ENCODE results near the gene NLRP1. TPM values are rescaled to one million over a fixed set of nuclear protein-coding genes. Genes with fewer than 3 reads are reported as not detected.
A peak's percentile ranks its signal among the peaks of the same experiment; 100 is the strongest.

The NLRP1 gene
- 7.8 TPM for total RNA-seq (ENCODE audit: unreplicated experiment)
- long read RNA-seq, partial matches to known transcripts: 0 of 1 reads
- long read RNA-seq, other reads (novel, unspliced or antisense): 0 of 1 reads

- no peak within 1 kb of the TSS for H3K4me3 Mint-ChIP-seq (ENCODE audit: unreplicated experiment)
- TF ChIP-seq CTCF (IDR thresholded peaks at IDR 0.05; ENCODE audit: unreplicated experiment): no peak
- no peak for DNase-seq (ENCODE audit: low spot score)
Observed at GRCh38 chr17:5584383-5585286, at the start of gene NLRP1. Gene NLRP1 (minus strand): TSS chr17:5584509. CDS start chr17:5583957, 552 bp downstream.

GRCh38 chr17:5631958-5632590 lies 47.8 kb upstream of the NLRP1 start:
- H3K27me3 Mint-ChIP-seq (ENCODE audit: unreplicated experiment): no peaks in the 10 kb centered on the region
- no peaks in the 10 kb centered on the region for H3K9me3 Mint-ChIP-seq (ENCODE audit: unreplicated experiment)
- TF ChIP-seq CTCF (IDR thresholded peaks at IDR 0.05; ENCODE audit: unreplicated experiment): no peak
- H3K27ac Mint-ChIP-seq (ENCODE audit: unreplicated experiment): peak overlapping the region; percentile 4
- no peak for DNase-seq (ENCODE audit: low spot score)
- no peak overlapping the region for H3K4me3 Mint-ChIP-seq (ENCODE audit: unreplicated experiment)
- no peaks in the 10 kb centered on the region for H3K36me3 Mint-ChIP-seq (ENCODE audit: low read depth, unreplicated experiment)
- no peaks in the 10 kb centered on the region for H3K4me1 Mint-ChIP-seq (ENCODE audit: unreplicated experiment)

More at GRCh38 chr17:5584383-5585286, at the start of gene NLRP1:
- Mint-ChIP-seq H3K27me3 (ENCODE audit: unreplicated experiment) (peaks cover 3% of the 10 kb centered on the region), H3K36me3 (ENCODE audit: low read depth, unreplicated experiment) (no peaks in the 10 kb centered on the region), H3K27ac (ENCODE audit: unreplicated experiment) (no peak within 1 kb of the TSS), H3K4me1 (ENCODE audit: unreplicated experiment) (peaks cover 5% of the 10 kb centered on the region), H3K9me3 (ENCODE audit: unreplicated experiment) (no peaks in the 10 kb centered on the region)

GRCh38 chr17:5630434-5630833 lies 46.1 kb upstream of the NLRP1 start:
- Mint-ChIP-seq H3K36me3 (ENCODE audit: low read depth, unreplicated experiment) (no peaks in the 10 kb centered on the region), H3K4me3 (ENCODE audit: unreplicated experiment) (no peak overlapping the region), H3K9me3 (ENCODE audit: unreplicated experiment) (no peaks in the 10 kb centered on the region), H3K27ac (ENCODE audit: unreplicated experiment) (no peak overlapping the region), H3K27me3 (ENCODE audit: unreplicated experiment) (no peaks in the 10 kb centered on the region), H3K4me1 (ENCODE audit: unreplicated experiment) (no peaks in the 10 kb centered on the region)
- TF ChIP-seq CTCF (IDR thresholded peaks at IDR 0.05; ENCODE audit: unreplicated experiment): no peak
- no peak for DNase-seq (ENCODE audit: low spot score)

GRCh38 chr17:5629128-5629527 lies 44.8 kb upstream of the NLRP1 start:
- no peak for DNase-seq (ENCODE audit: low spot score)
- Mint-ChIP-seq H3K36me3 (ENCODE audit: low read depth, unreplicated experiment) (no peaks in the 10 kb centered on the region), H3K27me3 (ENCODE audit: unreplicated experiment) (no peaks in the 10 kb centered on the region), H3K9me3 (ENCODE audit: unreplicated experiment) (no peaks in the 10 kb centered on the region), H3K27ac (ENCODE audit: unreplicated experiment) (no peak overlapping the region), H3K4me3 (ENCODE audit: unreplicated experiment) (no peak overlapping the region), H3K4me1 (ENCODE audit: unreplicated experiment) (no peaks in the 10 kb centered on the region)
- TF ChIP-seq CTCF (IDR thresholded peaks at IDR 0.05; ENCODE audit: unreplicated experiment): no peak

Data from endothelial cell (in vitro differentiated cells).